ENCODE data around the gene C1orf87.

C1orf87 gene

DNA sequence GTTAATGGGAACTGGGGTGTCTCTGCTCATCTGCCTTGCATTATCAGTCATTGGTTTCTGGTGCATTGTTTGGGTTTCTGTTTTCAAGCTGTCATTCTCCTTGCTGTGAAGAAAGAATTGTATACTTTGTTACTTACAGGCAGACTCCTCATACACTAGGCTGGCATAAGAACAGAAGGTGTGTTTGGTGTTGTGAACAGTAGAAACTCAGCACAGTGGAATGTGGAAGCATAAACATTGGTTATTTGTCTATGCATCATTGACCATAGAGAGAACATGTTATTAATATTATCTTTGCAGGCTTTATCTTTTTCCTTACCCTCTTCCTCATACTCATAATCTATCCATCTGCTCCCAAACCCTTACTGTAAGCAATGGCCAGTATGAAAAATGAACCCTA, 18.2 kb downstream of the C1orf87 start:
- H3K27ac ChIP-seq (replicated peaks), result no peak overlapping the region
- TF ChIP-seq GABPA (IDR thresholded peaks at IDR 0.05; ENCODE audit: low read depth) (no peak), POLR2AphosphoS5 (IDR thresholded peaks at IDR 0.05; ENCODE audit: low read depth) (no peak), SPI1 (IDR thresholded peaks at IDR 0.05; ENCODE audit: borderline replicate concordance, low read depth) (no peak)
- TF ChIP-seq, protein P1, sequence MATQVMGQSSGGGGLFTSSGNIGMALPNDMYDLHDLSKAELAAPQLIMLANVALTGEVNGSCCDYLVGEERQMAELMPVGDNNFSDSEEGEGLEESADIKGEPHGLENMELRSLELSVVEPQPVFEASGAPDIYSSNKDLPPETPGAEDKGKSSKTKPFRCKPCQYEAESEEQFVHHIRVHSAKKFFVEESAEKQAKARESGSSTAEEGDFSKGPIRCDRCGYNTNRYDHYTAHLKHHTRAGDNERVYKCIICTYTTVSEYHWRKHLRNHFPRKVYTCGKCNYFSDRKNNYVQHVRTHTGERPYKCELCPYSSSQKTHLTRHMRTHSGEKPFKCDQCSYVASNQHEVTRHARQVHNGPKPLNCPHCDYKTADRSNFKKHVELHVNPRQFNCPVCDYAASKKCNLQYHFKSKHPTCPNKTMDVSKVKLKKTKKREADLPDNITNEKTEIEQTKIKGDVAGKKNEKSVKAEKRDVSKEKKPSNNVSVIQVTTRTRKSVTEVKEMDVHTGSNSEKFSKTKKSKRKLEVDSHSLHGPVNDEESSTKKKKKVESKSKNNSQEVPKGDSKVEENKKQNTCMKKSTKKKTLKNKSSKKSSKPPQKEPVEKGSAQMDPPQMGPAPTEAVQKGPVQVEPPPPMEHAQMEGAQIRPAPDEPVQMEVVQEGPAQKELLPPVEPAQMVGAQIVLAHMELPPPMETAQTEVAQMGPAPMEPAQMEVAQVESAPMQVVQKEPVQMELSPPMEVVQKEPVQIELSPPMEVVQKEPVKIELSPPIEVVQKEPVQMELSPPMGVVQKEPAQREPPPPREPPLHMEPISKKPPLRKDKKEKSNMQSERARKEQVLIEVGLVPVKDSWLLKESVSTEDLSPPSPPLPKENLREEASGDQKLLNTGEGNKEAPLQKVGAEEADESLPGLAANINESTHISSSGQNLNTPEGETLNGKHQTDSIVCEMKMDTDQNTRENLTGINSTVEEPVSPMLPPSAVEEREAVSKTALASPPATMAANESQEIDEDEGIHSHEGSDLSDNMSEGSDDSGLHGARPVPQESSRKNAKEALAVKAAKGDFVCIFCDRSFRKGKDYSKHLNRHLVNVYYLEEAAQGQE (IDR thresholded peaks at IDR 0.05; ENCODE audit: insufficient replicate concordance, low read depth), result no peak
- TF ChIP-seq, protein P2, sequence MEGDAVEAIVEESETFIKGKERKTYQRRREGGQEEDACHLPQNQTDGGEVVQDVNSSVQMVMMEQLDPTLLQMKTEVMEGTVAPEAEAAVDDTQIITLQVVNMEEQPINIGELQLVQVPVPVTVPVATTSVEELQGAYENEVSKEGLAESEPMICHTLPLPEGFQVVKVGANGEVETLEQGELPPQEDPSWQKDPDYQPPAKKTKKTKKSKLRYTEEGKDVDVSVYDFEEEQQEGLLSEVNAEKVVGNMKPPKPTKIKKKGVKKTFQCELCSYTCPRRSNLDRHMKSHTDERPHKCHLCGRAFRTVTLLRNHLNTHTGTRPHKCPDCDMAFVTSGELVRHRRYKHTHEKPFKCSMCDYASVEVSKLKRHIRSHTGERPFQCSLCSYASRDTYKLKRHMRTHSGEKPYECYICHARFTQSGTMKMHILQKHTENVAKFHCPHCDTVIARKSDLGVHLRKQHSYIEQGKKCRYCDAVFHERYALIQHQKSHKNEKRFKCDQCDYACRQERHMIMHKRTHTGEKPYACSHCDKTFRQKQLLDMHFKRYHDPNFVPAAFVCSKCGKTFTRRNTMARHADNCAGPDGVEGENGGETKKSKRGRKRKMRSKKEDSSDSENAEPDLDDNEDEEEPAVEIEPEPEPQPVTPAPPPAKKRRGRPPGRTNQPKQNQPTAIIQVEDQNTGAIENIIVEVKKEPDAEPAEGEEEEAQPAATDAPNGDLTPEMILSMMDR (IDR thresholded peaks at IDR 0.05; ENCODE audit: insufficient read depth, low read length), result no peak
- DNase-seq (ENCODE audit: low read depth in 1 of 2, low spot score in 1 of 2), result no peak
- H3K4me3 ChIP-seq (replicated peaks; ENCODE audit: insufficient read depth, low read length), result no peak overlapping the region
- peaks cover 3% of the 10 kb centered on the region for H3K27me3 ChIP-seq (ENCODE audit: insufficient read depth, poor library complexity, severe bottlenecking)

DNA sequence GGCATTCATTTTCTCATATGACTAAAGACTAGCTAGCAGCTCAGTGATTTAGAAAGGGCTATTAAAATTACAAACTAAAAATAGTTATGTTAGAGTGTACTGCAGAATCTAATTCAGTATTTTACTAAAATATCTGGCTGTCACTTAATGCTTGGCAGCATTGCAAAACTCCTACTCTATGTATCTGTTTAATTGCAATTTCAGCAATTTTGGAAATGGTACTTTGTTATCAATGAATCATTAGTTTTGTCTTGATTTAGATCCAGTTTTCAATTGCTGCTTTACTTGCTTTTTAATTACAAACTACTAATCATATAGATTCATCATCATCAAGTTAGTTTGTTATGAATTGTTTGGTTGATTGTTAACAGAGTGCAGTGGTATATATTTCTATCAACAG, 19.2 kb downstream of the C1orf87 start:
- Histone ChIP-seq H3K27me3 (ENCODE audit: insufficient read depth, poor library complexity, severe bottlenecking) (peaks cover 3% of the 10 kb centered on the region), H3K27ac (replicated peaks) (no peak overlapping the region), H3K4me3 (replicated peaks; ENCODE audit: insufficient read depth, low read length) (no peak overlapping the region)
- TF ChIP-seq SPI1 (IDR thresholded peaks at IDR 0.05; ENCODE audit: borderline replicate concordance, low read depth) (no peak), GABPA (IDR thresholded peaks at IDR 0.05; ENCODE audit: low read depth) (no peak), POLR2AphosphoS5 (IDR thresholded peaks at IDR 0.05; ENCODE audit: low read depth) (no peak)
- TF ChIP-seq, protein P2 (IDR thresholded peaks at IDR 0.05; ENCODE audit: insufficient read depth, low read length), result no peak
- TF ChIP-seq, protein P1 (IDR thresholded peaks at IDR 0.05; ENCODE audit: insufficient replicate concordance, low read depth), result no peak
- DNase-seq (ENCODE audit: low read depth in 1 of 2, low spot score in 1 of 2), result no peak

DNA sequence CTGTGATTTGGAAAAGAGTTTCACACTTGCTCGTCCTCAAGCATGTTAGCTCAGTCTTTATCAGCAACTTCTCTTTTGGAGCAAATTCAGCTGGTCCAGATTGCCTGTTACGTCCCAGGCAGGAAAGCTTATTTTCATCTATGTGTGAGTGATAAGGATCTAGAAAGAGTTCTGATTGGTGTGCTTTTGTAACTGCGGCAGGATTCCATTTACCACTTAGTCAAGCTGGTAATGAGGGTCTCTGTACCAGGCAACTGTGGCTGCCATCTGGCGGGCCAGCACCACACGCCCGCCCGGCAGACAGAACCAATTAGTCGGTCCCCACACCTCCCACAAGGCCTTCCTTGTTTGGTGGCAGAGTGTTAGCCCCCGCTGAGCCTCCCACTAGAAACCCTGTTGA, 21.0 kb downstream of the C1orf87 start:
- TF ChIP-seq, protein P2 (IDR thresholded peaks at IDR 0.05; ENCODE audit: insufficient read depth, low read length), result no peak
- TF ChIP-seq SPI1 (IDR thresholded peaks at IDR 0.05; ENCODE audit: borderline replicate concordance, low read depth) (no peak), GABPA (IDR thresholded peaks at IDR 0.05; ENCODE audit: low read depth) (no peak), POLR2AphosphoS5 (IDR thresholded peaks at IDR 0.05; ENCODE audit: low read depth) (no peak)
- TF ChIP-seq, protein P1 (IDR thresholded peaks at IDR 0.05; ENCODE audit: insufficient replicate concordance, low read depth), result no peak
- H3K4me3 ChIP-seq (replicated peaks; ENCODE audit: insufficient read depth, low read length), result no peak overlapping the region
- no peak overlapping the region for H3K27ac ChIP-seq (replicated peaks)
- H3K27me3 ChIP-seq (ENCODE audit: insufficient read depth, poor library complexity, severe bottlenecking), result no peaks in the 10 kb centered on the region
- DNase-seq (ENCODE audit: low read depth in 1 of 2, low spot score in 1 of 2), result no peak

Measured in HL-60 (cell line).